22Rv1 (cell line): ENCODE results near the gene ACACA.

Source experiments
- H3K27ac ChIP-seq: fragments of 450-650 bp; 2 replicates; pipeline ENCODE4 v1.5.1; 2017
- CTCF ChIP-seq: fragments of 450-650 bp; IDR thresholded peaks from 2 replicates; pipeline ENCODE4 v1.5.1; 2017; ENCODE audit warnings: mild to moderate bottlenecking
- ZFX ChIP-seq: fragments of 450-650 bp; IDR thresholded peaks from 2 replicates; pipeline ENCODE4 v1.6.1; 2017; ENCODE audit warnings: antibody characterized with exemption, borderline replicate concordance

ACACA gene

GRCh38 chr17:37174205-37174604, 232.4 kb downstream of the ACACA start:
- no peak overlapping the region for H3K27ac ChIP-seq
- TF ChIP-seq ZFX (no peak), CTCF (peak; percentile 60)

GRCh38 chr17:37170881-37171425, 235.7 kb downstream of the ACACA start:
- TF ChIP-seq CTCF: no peak
- TF ChIP-seq ZFX: no peak
- H3K27ac ChIP-seq: no peak overlapping the region

GRCh38 chr17:37168731-37169353, 237.8 kb downstream of the ACACA start:
- peak overlapping the region; percentile 69 for H3K27ac ChIP-seq
- TF ChIP-seq CTCF: no peak
- TF ChIP-seq ZFX: no peak

- peak overlapping the region; percentile 69 for H3K27ac ChIP-seq
- TF ChIP-seq CTCF (no peak), ZFX (no peak)
Measured at GRCh38 chr17:37167756-37168155, 238.9 kb downstream of the ACACA start.

GRCh38 chr17:37164057-37164456, 242.6 kb downstream of the ACACA start:
- no peak overlapping the region for H3K27ac ChIP-seq

GRCh38 chr17:37162800-37163199, 243.8 kb downstream of the ACACA start:
- H3K27ac ChIP-seq: no peak overlapping the region
- TF ChIP-seq CTCF (no peak), ZFX (no peak)

More at GRCh38 chr17:37164057-37164456, 242.6 kb downstream of the ACACA start:
- TF ChIP-seq ZFX: no peak
- no peak for TF ChIP-seq CTCF

GRCh38 chr17:37160944-37161343, 245.7 kb downstream of the ACACA start:
- TF ChIP-seq CTCF (no peak), ZFX (no peak)
- H3K27ac ChIP-seq: no peak overlapping the region
